HG02885 (cell line): ENCODE results near the gene IFNA13.
"Not testable (repeated sequence)": the region's sequence is repeated elsewhere in the genome, so short reads cannot be mapped to it uniquely, and the experiment has no call there.

ENCODE experiments used
- ATAC-seq: cut with Tn5 transposase; IDR thresholded peaks from one replicate; pipeline ENCODE4 v1.9.1; 2021; ENCODE audit warnings: mild to moderate bottlenecking; ENCODE audit not compliant: unreplicated experiment, poor library complexity

The IFNA13 gene

GRCh38 chr9:21367957-21368356, at the start of gene IFNA13:
Gene IFNA13, minus strand, starts transcription at chr9:21368057. Its CDS starts 47 bp downstream, at chr9:21368010.
- ATAC-seq: no peak

- no peak for ATAC-seq
Observed at GRCh38 chr9:21415493-21416267, 47.8 kb upstream of the IFNA13 start.

- no peak for ATAC-seq
Observed at GRCh38 chr9:21414220-21414940, 46.5 kb upstream of the IFNA13 start.

GRCh38 chr9:21413624-21414023, 45.8 kb upstream of the IFNA13 start:
- ATAC-seq: peak; percentile 62

- ATAC-seq: no peak
Observed at GRCh38 chr9:21413151-21413550, 45.3 kb upstream of the IFNA13 start.

- peak; percentile 88 for ATAC-seq
Observed at GRCh38 chr9:21412107-21412506, 44.2 kb upstream of the IFNA13 start.

GRCh38 chr9:21408817-21409216, 41.0 kb upstream of the IFNA13 start, which contains the start of gene IFNA8:
Gene IFNA8, plus strand, starts transcription at chr9:21409117. Its CDS starts 60 bp downstream, at chr9:21409177.
- no peak for ATAC-seq

- no peak for ATAC-seq
Observed at GRCh38 chr9:21404146-21404545, 36.3 kb upstream of the IFNA13 start.

- ATAC-seq: peak; percentile 44
Observed at GRCh38 chr9:21402386-21403251, 34.8 kb upstream of the IFNA13 start.

GRCh38 chr9:21399956-21400355, 32.1 kb upstream of the IFNA13 start:
- no peak for ATAC-seq

- no peak for ATAC-seq
Observed at GRCh38 chr9:21398955-21399489, 31.2 kb upstream of the IFNA13 start.

- ATAC-seq: peak; percentile 85
Observed at GRCh38 chr9:21395778-21396717, 28.2 kb upstream of the IFNA13 start.

- ATAC-seq: peak; percentile 78
Observed at GRCh38 chr9:21392270-21392669, 24.4 kb upstream of the IFNA13 start.

GRCh38 chr9:21385131-21385670, 17.3 kb upstream of the IFNA13 start, which contains the start of gene IFNA2:
Gene IFNA2, minus strand, starts transcription at chr9:21385398. Its CDS starts 69 bp downstream, at chr9:21385329.
- ATAC-seq: peak; percentile 22

- no peak for ATAC-seq
Observed at GRCh38 chr9:21383627-21384026, 15.8 kb upstream of the IFNA13 start.

- peak; percentile 98 for ATAC-seq
Observed at GRCh38 chr9:21381448-21382339, 13.8 kb upstream of the IFNA13 start.

- ATAC-seq: not testable (repeated sequence)
Observed at GRCh38 chr9:21371467-21371866, 3.6 kb upstream of the IFNA13 start.

- peak; percentile 89 for ATAC-seq
Observed at GRCh38 chr9:21367169-21367568, 688 bp downstream of the IFNA13 start.
